B cell (primary cell): ENCODE data around the gene CHST10. TPM values are rescaled to one million over a fixed set of nuclear protein-coding genes. Genes with fewer than 3 reads are reported as not detected.
A peak's percentile ranks its signal among the peaks of the same experiment; 100 is the strongest.

Experiments
- ATAC-seq: fragments of 200-7000 bp; cut with Tn5 transposase; one replicate; pipeline ENCODE4 v1.10.0; 2021; ENCODE audit warnings: low read depth, mild to moderate bottlenecking, moderate number of reproducible peaks, moderate library complexity
- CTCF ChIA-PET: fragments of 350-600 bp; sonication (Branson Sonifier 250); formaldehyde crosslinking; loops from one replicate; lab custom pipeline; 2021; ENCODE audit warnings: antibody characterized with exemption, inconsistent platforms; lab: Charles Lee
- POLR2A ChIA-PET: fragments of 350-600 bp; sonication (Branson Sonifier 250); formaldehyde crosslinking; loops from one replicate; lab custom pipeline; 2021; ENCODE audit warnings: antibody characterized with exemption; lab: Charles Lee
- DNase-seq: peaks from one replicate; pipeline ENCODE4 v3.0.0; 2013
- H2AFZ ChIP-seq: 2 replicates; pipeline ENCODE4 v1.6.1; 2012; ENCODE audit warnings: mild to moderate bottlenecking, low read depth, low read length; ENCODE audit not compliant: insufficient read depth, poor library complexity, severe bottlenecking
- H3K27ac ChIP-seq, 2 donors: 1 replicate in 1 of 2; 2 replicates in 1 of 2; pipeline ENCODE4 v1.5.1; 2012 to 2013; ENCODE audit warnings: low read length in 2 of 2, mild to moderate bottlenecking in 2 of 2, moderate library complexity in 1 of 2
- H3K27me3 ChIP-seq, 4 experiments: fragments of 200-600 bp in 1 of 4; sonication (generic) in 1 of 4; replicated peaks in 1 of 4; 1 replicate in 2 of 4; 2 replicates in 2 of 4; pipeline versions ENCODE4 v1.6.1 to v1.7.0; 2013 to 2016; ENCODE audit warnings: low read length in 3 of 4, mild to moderate bottlenecking in 2 of 4, mixed read lengths in 1 of 4, moderate library complexity in 1 of 4; ENCODE audit not compliant: insufficient read depth in 4 of 4, control insufficient read depth in 3 of 4; ENCODE audit errors: control extremely low read depth in 1 of 4
- H3K36me3 ChIP-seq, 2 experiments: replicated peaks in 1 of 2; 1 replicate in 1 of 2; 2 replicates in 1 of 2; pipeline versions ENCODE4 v1.6.1 to v1.7.1; 2013; ENCODE audit warnings: low read length in 1 of 2; ENCODE audit not compliant: insufficient read depth in 2 of 2, control insufficient read depth in 1 of 2; ENCODE audit errors: control extremely low read depth in 1 of 2, extremely low read depth in 1 of 2
- H3K4me1 ChIP-seq, 2 donors: fragments of 200-600 bp in 1 of 2; sonication (generic) in 1 of 2; 1 replicate in 1 of 2; 2 replicates in 1 of 2; pipeline versions ENCODE4 v1.5.1 to v1.6.1; 2013 to 2017; ENCODE audit warnings: low read length in 2 of 2; ENCODE audit not compliant: control insufficient read depth in 2 of 2, insufficient read depth in 2 of 2
- H3K4me2 ChIP-seq: replicated peaks from 2 replicates; pipeline ENCODE3; 2012; ENCODE audit warnings: mild to moderate bottlenecking, low read depth, low read length; ENCODE audit not compliant: poor library complexity, severe bottlenecking
- H3K4me3 ChIP-seq, 5 experiments: fragments of 200-600 bp in 1 of 5; sonication (generic) in 1 of 5; 1 replicate in 3 of 5; 2 replicates in 2 of 5; pipeline versions ENCODE4 v1.5.1 to v1.7.0; 2011 to 2016; ENCODE audit warnings: low read length in 4 of 5, mild to moderate bottlenecking in 4 of 5, low read depth in 2 of 5, control low read depth in 1 of 5, moderate library complexity in 1 of 5; ENCODE audit not compliant: insufficient read depth in 1 of 5; ENCODE audit errors: control extremely low read depth in 1 of 5, extremely low read depth in 1 of 5
- H3K79me2 ChIP-seq: fragments of 200-600 bp; sonication (generic); one replicate; pipeline ENCODE4 v1.6.0; 2016; ENCODE audit warnings: low read length; ENCODE audit not compliant: control insufficient read depth, insufficient read depth
- H3K9ac ChIP-seq: fragments of 200-600 bp; sonication (generic); 2 replicates; pipeline ENCODE4 v1.6.1; 2017; ENCODE audit warnings: mild to moderate bottlenecking, low read length, moderate library complexity
- H3K9me3 ChIP-seq, 3 donors: one replicate each; pipeline versions ENCODE4 v1.6.1 to v1.7.1; 2013; ENCODE audit warnings: low read length in 2 of 3; ENCODE audit not compliant: control insufficient read depth in 2 of 3, insufficient read depth in 1 of 3; ENCODE audit errors: control extremely low read depth in 1 of 3
- H4K20me1 ChIP-seq: 2 replicates; pipeline ENCODE4 v1.6.0; 2012; ENCODE audit warnings: mild to moderate bottlenecking, low read length; ENCODE audit not compliant: insufficient read depth, control insufficient read depth, poor library complexity, severe bottlenecking
- H3K27ac Mint-ChIP-seq: one replicate; pipeline ENCODE4 v1.8.0; 2021; ENCODE audit warnings: mixed read lengths
- H3K27me3 Mint-ChIP-seq: one replicate; pipeline ENCODE4 v1.8.0; 2021; ENCODE audit warnings: mixed read lengths
- H3K4me1 Mint-ChIP-seq: one replicate; pipeline ENCODE4 v1.8.0; 2021; ENCODE audit warnings: mixed read lengths
- H3K4me3 Mint-ChIP-seq: one replicate; pipeline ENCODE4 v1.8.0; 2021; ENCODE audit warnings: mixed read lengths
- H3K9me3 Mint-ChIP-seq: one replicate; pipeline ENCODE4 v1.8.0; 2022; ENCODE audit warnings: mixed read lengths; ENCODE audit not compliant: insufficient read depth
- EZH2 ChIP-seq: IDR thresholded peaks from 2 replicates; pipeline ENCODE4 v1.6.1; 2012; ENCODE audit warnings: borderline replicate concordance, low read depth, mild to moderate bottlenecking, moderate library complexity, low read length; ENCODE audit not compliant: insufficient read depth, poor library complexity, severe bottlenecking
- WGBS: methylation state at CpG from one replicate; pipeline ENCODE4 v1.1.5; 2013; ENCODE audit warnings: missing lambda C conversion rate; ENCODE audit not compliant: insufficient coverage; 5-methylcytosine and 5-hydroxymethylcytosine counted together
- intact Hi-C: fragments of 100-400 bp; cut with micrococcal nuclease; formaldehyde crosslinking; loops from one replicate; pipeline ENCODE4 v1.10.0; 2022
- polyA plus RNA-seq: library from polyadenylated mRNA; depleted of rRNA; stranded (reverse); fragments of >200 nt; gene quantifications from 2 replicates; pipeline ENCODE4 v1.2.3, GENCODE V29; 2012
- total RNA-seq, 2 donors: library from RNA; stranded (reverse); fragments of 120-200 nt in 1 of 2; gene quantifications; 1 replicate in 1 of 2; 2 replicates in 1 of 2; pipeline versions ENCODE4 v1.2.3 to v1.2.4, GENCODE V29; 2013 to 2022
- TF ChIP-seq, protein P1 (sequence below): fragments of 200-600 bp; IDR thresholded peaks from one replicate; pipeline ENCODE4 v1.8.0; 2022; ENCODE audit warnings: antibody characterized with exemption, mild to moderate bottlenecking

Gene CHST10
- total and polyA plus RNA-seq, 2 donors (not counting 1 experiment from before 2014, with no cell fraction given), result 5.2 to 9.9 TPM

DNA sequence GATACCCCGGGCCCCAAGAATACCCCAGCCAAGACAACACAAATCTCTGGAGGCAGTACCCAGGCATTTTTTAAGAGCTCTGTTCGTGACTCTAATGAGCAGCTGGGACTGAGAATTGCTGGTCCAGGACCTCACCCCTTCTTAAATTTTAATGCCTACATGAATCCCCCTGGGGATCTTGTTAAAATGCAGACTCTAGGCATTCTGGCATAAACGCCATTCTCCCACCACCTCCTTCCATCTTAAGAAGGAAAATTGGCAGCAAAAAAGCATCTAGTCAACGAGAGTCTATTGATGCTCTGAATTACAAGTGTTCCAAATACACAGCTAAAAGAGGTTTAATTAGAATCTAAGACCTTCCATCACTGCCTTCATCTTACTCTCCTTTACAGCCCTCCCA is 5.0 kb downstream of the CHST10 start:
- no peak overlapping the region for H3K27ac ChIP-seq
- no peak overlapping the region for H3K4me3 ChIP-seq
- intact Hi-C loops, result no loop called here
- no peak overlapping the region for H3K4me2 ChIP-seq
- no peak overlapping the region for H3K4me3 Mint-ChIP-seq
- ChIA-PET CTCF (interaction anchor here (1.0 kb wide), 1 partner anchor 171 kb away, joined by 3 read pairs; no protein-coding TSS in a partner anchor), POLR2A (no interaction called here)
- H3K27ac Mint-ChIP-seq, result no peak overlapping the region
- H4K20me1 ChIP-seq, result no peaks in the 10 kb centered on the region
- H3K27me3 Mint-ChIP-seq, result no peaks in the 10 kb centered on the region
- H3K4me1 Mint-ChIP-seq, result peaks cover 19% of the 10 kb centered on the region
- peaks cover 0 to 5% of the 10 kb centered on the region in 2 experiments for H3K36me3 ChIP-seq
- no peaks in the 10 kb centered on the region for H3K27me3 ChIP-seq
- H3K9ac ChIP-seq, result no peak overlapping the region
- no peak for DNase-seq
- H2AFZ ChIP-seq, result no peak overlapping the region
- TF ChIP-seq EZH2, result no peak
- TF ChIP-seq, protein P1, sequence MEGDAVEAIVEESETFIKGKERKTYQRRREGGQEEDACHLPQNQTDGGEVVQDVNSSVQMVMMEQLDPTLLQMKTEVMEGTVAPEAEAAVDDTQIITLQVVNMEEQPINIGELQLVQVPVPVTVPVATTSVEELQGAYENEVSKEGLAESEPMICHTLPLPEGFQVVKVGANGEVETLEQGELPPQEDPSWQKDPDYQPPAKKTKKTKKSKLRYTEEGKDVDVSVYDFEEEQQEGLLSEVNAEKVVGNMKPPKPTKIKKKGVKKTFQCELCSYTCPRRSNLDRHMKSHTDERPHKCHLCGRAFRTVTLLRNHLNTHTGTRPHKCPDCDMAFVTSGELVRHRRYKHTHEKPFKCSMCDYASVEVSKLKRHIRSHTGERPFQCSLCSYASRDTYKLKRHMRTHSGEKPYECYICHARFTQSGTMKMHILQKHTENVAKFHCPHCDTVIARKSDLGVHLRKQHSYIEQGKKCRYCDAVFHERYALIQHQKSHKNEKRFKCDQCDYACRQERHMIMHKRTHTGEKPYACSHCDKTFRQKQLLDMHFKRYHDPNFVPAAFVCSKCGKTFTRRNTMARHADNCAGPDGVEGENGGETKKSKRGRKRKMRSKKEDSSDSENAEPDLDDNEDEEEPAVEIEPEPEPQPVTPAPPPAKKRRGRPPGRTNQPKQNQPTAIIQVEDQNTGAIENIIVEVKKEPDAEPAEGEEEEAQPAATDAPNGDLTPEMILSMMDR, result no peak
- peaks cover 7 to 9% of the 10 kb centered on the region in 2 donors for H3K4me1 ChIP-seq
- no peaks in the 10 kb centered on the region for H3K9me3 ChIP-seq
- WGBS, result 100% methylated on average over 3 of the region's 4 CpGs
- ATAC-seq, result no peak
- H3K9me3 Mint-ChIP-seq, result no peaks in the 10 kb centered on the region
- no peaks in the 10 kb centered on the region for H3K79me2 ChIP-seq

- Mint-ChIP-seq H3K27me3 (no peaks in the 10 kb centered on the region), H3K9me3 (no peaks in the 10 kb centered on the region), H3K4me3 (no peak overlapping the region), H3K27ac (peak overlapping the region; percentile 16), H3K4me1 (peaks cover 16% of the 10 kb centered on the region)
- Histone ChIP-seq H3K36me3 (peaks cover 0 to 5% of the 10 kb centered on the region in 2 experiments), H3K4me1 (peaks cover 6 to 7% of the 10 kb centered on the region in 2 donors), H3K27me3 (no peaks in the 10 kb centered on the region), H3K4me3 (no peak overlapping the region), H3K4me2 (no peak overlapping the region), H3K79me2 (no peaks in the 10 kb centered on the region), H3K9me3 (no peaks in the 10 kb centered on the region), H4K20me1 (no peaks in the 10 kb centered on the region), H2AFZ (no peak overlapping the region), H3K27ac (no peak overlapping the region), H3K9ac (no peak overlapping the region)
- ChIA-PET POLR2A (no interaction called here), CTCF (no interaction called here)
- ATAC-seq (no peak), DNase-seq (no peak)
- intact Hi-C loops, result no loop called here
- WGBS, result 100% methylated on average over 1 of the region's 5 CpGs
- TF ChIP-seq, protein P1, result no peak
- TF ChIP-seq EZH2, result no peak
These were observed 5.6 kb downstream of the CHST10 start for GRCh38 chr2:100411841-100412292.
